ENCODE results near the gene MRPL54.

Gene MRPL54

DNA sequence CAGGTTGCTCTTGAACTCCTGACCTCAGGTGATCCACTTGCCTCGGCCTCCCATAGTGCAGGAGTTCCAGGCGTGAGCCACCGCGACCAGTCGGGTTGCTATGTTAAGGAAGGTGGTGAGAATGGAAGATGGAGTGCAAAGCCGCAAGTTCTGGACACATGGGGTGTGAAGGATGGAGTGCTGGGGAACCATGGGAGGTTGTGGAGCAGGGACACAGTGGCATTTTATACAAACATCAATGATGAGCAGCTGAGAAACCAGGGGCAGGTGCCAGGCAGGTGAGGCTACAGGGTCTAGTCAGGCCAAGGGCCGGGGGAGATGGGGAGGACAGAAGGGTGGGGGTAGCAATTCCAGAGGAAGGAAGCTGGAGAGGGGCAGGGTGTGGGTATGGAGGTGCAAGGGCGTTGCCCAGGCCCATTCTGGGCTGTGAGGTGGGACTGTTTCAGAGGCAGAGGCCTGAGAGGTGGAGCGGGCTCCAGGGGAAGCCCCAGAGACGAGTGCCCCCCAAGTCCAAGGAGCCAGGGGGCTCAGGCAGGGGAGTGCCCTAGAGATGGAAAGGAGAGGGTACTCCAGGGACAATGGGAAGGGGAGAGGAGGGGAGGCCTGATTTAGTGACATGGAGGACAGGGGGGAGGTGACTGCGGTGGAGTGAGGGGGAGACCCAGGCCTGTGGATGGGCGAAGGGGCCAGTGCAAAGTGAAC lies 11.5 kb downstream of the MRPL54 start:
- H3K9me3 ChIP-seq (ENCODE audit: control insufficient read depth, insufficient read depth, low read length): no peaks in the 10 kb centered on the region
- H3K27me3 ChIP-seq (ENCODE audit: control insufficient read depth, insufficient read depth, low read length): no peaks in the 10 kb centered on the region
- H3K36me3 ChIP-seq (ENCODE audit: control insufficient read depth, insufficient read depth, low read length): no peaks in the 10 kb centered on the region
- H3K4me1 ChIP-seq (ENCODE audit: control insufficient read depth, insufficient read depth, low read length): no peaks in the 10 kb centered on the region
- no peak overlapping the region for H3K9ac ChIP-seq (ENCODE audit: low read depth, low read length)
- no peak overlapping the region for H3K4me3 ChIP-seq (ENCODE audit: low read depth, low read length)

- H3K27me3 ChIP-seq (ENCODE audit: control insufficient read depth, insufficient read depth, low read length): no peaks in the 10 kb centered on the region
- no peaks in the 10 kb centered on the region for H3K4me1 ChIP-seq (ENCODE audit: control insufficient read depth, insufficient read depth, low read length)
- H3K36me3 ChIP-seq (ENCODE audit: control insufficient read depth, insufficient read depth, low read length): no peaks in the 10 kb centered on the region
- H3K9ac ChIP-seq (ENCODE audit: low read depth, low read length): no peak overlapping the region
- no peak overlapping the region for H3K4me3 ChIP-seq (ENCODE audit: low read depth, low read length)
- no peaks in the 10 kb centered on the region for H3K9me3 ChIP-seq (ENCODE audit: control insufficient read depth, insufficient read depth, low read length)
Measured at GRCh38 chr19:3774621-3775373, 12.3 kb downstream of the MRPL54 start.

DNA sequence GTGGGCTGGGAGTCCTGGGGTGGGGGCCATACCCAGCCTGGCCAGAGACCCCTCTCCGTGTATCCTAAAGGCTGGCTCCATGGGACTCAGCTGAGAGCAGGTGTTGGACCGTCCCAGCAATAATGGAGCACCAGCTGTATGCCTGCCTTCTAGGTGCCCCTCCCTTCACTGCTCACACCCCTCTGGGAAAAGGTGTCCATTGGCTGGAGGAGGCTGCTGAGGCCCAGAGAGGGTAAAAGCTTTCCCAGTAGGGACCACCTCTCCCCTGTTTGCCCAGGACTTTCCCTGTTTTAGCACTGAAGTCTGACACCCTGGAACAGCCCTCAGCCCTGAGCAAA lies 12.9 kb downstream of the MRPL54 start:
- Histone ChIP-seq H3K9me3 (ENCODE audit: control insufficient read depth, insufficient read depth, low read length) (no peaks in the 10 kb centered on the region), H3K9ac (ENCODE audit: low read depth, low read length) (no peak overlapping the region), H3K36me3 (ENCODE audit: control insufficient read depth, insufficient read depth, low read length) (no peaks in the 10 kb centered on the region), H3K27me3 (ENCODE audit: control insufficient read depth, insufficient read depth, low read length) (no peaks in the 10 kb centered on the region), H3K4me1 (ENCODE audit: control insufficient read depth, insufficient read depth, low read length) (no peaks in the 10 kb centered on the region), H3K4me3 (ENCODE audit: low read depth, low read length) (no peak overlapping the region)

DNA sequence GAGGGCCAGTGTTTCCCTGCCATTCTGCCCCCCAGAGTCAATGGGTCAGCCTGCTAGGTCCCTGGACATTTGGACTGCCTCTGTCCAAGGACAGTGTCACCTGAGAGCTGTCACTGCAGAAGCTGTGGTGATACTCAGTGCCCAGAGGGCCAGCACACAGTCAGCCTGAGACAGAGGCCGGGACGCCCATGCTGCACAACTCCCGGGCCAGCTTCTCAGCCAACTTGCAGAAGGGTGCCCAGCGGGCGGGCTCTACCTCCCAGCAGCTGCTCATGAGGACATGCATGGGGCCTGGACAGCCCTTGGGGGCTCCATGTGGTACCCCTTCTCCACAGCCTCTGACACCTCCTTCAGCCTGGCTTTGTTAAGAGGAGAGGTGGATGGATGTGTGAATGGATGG lies 13.3 kb downstream of the MRPL54 start:
- Histone ChIP-seq H3K9ac (ENCODE audit: low read depth, low read length) (no peak overlapping the region), H3K4me3 (ENCODE audit: low read depth, low read length) (no peak overlapping the region), H3K9me3 (ENCODE audit: control insufficient read depth, insufficient read depth, low read length) (no peaks in the 10 kb centered on the region), H3K27me3 (ENCODE audit: control insufficient read depth, insufficient read depth, low read length) (no peaks in the 10 kb centered on the region), H3K4me1 (ENCODE audit: control insufficient read depth, insufficient read depth, low read length) (no peaks in the 10 kb centered on the region), H3K36me3 (ENCODE audit: control insufficient read depth, insufficient read depth, low read length) (peaks cover 2% of the 10 kb centered on the region)

DNA sequence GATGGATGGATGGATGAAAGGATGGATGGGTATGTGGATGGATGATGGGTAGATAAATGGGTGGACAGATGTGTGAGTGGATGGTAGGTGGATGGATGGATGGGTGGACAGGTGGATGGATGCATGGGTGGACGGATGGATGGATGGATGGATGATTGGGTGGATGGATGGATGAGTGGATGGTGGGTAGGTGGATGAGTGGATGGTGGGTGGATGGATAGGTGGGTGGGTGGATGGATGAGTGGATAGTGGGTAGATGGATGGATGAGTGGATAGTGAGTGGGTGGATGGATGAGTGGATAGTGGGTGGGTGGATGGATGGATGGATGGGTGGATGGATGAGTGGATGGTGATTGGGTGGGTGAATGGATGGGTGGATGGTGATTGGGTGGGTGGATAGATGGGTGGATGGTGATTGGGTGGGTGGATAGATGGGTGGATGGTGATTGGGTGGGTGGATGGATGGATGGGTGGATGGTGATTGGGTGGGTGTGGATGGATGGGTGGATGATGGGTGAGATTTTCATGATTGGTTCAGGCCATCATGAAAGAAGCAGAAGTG lies 14.1 kb downstream of the MRPL54 start:
- Histone ChIP-seq H3K9me3 (ENCODE audit: control insufficient read depth, insufficient read depth, low read length) (peaks cover 3% of the 10 kb centered on the region), H3K36me3 (ENCODE audit: control insufficient read depth, insufficient read depth, low read length) (peaks cover 4% of the 10 kb centered on the region), H3K4me3 (ENCODE audit: low read depth, low read length) (no peak overlapping the region), H3K9ac (ENCODE audit: low read depth, low read length) (no peak overlapping the region), H3K4me1 (ENCODE audit: control insufficient read depth, insufficient read depth, low read length) (no peaks in the 10 kb centered on the region), H3K27me3 (ENCODE audit: control insufficient read depth, insufficient read depth, low read length) (no peaks in the 10 kb centered on the region)

DNA sequence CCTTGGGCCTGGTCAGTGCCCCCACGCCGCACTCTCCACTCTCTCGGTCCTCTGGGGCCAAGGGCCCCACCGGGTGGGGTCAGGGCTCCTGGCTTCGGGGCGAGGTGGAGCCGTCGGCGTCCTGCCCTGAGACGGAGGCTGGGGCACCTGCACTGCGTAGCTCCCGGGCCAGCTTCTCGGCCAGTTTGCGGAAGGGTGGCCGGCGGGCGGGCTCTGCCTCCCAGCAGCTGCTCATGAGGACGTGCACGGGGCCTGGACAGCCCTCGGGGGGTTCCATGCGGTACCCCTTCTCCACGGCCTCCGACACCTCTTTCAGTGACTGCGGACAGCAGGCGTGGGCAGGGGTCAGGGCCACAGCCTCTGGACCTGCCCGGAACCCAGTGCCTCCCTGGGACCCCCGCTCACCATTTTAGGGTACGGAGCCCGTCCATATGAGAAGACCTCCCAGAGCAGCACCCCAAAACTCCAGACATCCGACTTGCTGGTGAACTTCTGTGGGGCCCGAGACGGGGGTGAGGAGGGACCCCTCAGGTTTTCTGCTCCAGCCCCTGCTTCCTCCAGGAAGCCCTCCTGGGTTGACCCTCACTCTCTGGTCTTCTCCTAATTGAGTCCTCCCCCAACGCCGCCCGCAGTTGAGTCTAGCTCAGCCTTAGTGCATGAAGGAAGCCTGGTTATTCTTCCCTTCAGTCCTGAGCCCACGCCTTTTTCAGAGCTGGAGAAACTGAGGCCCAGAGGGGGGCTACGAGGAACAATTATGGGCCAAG lies 15.8 kb downstream of the MRPL54 start:
- peaks cover 12% of the 10 kb centered on the region for H3K9me3 ChIP-seq (ENCODE audit: control insufficient read depth, insufficient read depth, low read length)
- no peaks in the 10 kb centered on the region for H3K27me3 ChIP-seq (ENCODE audit: control insufficient read depth, insufficient read depth, low read length)
- no peak overlapping the region for H3K9ac ChIP-seq (ENCODE audit: low read depth, low read length)
- H3K36me3 ChIP-seq (ENCODE audit: control insufficient read depth, insufficient read depth, low read length): peaks cover 9% of the 10 kb centered on the region
- H3K4me3 ChIP-seq (ENCODE audit: low read depth, low read length): no peak overlapping the region
- no peaks in the 10 kb centered on the region for H3K4me1 ChIP-seq (ENCODE audit: control insufficient read depth, insufficient read depth, low read length)

DNA sequence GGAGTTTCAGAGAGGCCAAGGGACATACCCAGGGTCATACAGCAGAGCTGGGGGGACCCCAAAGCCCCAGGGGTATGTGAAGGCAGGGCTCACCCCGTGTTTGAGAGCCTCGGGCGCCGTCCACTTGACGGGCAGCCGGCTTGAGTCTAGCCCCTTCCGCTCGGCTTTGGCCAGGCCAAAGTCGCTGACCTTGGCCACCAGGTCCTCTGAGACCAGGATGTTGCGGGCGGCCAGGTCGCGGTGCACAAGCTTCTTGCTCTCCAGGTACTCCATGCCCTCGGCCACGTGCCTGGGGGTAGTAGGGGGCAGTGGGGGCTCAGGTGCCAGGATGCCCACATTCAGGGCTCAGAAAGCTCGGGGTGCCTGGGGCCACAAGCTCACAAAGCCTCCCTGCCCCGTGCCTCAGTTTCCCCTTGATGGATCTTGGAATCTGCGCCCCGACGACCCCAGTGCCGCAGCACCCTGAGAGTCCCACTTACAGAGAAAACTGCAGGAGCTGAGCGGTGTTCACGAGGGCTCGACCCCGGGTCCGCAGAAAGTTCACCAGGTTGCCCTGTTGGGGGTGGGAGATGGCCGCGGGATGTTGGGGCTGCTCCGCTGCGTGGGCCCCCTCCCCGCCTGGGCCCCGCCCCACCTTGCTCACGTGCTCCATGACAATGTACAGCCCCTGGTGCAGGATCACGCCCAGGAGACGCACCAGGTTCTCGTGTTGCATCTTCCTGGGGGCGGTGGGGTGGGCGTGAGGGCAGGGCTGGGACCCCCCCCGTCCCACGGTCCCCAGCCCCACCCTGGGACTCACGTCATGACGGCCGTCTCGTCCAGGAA lies 16.6 kb downstream of the MRPL54 start:
- Histone ChIP-seq H3K9me3 (ENCODE audit: control insufficient read depth, insufficient read depth, low read length) (peaks cover 12% of the 10 kb centered on the region), H3K4me3 (ENCODE audit: low read depth, low read length) (no peak overlapping the region), H3K4me1 (ENCODE audit: control insufficient read depth, insufficient read depth, low read length) (no peaks in the 10 kb centered on the region), H3K27me3 (ENCODE audit: control insufficient read depth, insufficient read depth, low read length) (no peaks in the 10 kb centered on the region), H3K36me3 (ENCODE audit: control insufficient read depth, insufficient read depth, low read length) (peaks cover 9% of the 10 kb centered on the region), H3K9ac (ENCODE audit: low read depth, low read length) (no peak overlapping the region)

DNA sequence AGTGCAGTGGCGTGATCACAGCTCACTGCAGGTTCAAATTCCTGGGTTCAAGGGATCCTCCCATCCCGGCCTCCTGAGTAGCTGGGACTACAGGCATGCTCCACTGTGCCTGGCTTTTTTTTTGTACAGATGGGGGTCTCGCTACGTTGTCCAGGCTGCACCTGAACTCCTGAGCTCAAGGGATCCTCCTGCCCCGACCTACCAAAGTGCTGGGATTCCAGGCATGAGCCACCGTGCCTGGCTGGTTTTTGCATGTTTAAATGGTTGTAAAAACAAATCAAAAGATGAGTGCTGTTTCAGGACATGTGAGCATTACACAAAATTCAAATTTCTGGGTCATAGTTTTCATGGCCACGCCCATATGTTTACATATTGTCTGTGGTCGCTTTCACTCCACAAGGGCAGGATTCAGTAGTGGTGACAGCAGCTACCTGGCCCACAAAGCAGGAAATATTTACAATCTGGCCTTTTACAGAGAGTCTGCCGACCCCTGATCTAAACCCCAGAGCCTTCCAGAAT lies 18.4 kb downstream of the MRPL54 start:
- H3K4me3 ChIP-seq (ENCODE audit: low read depth, low read length): no peak overlapping the region
- H3K36me3 ChIP-seq (ENCODE audit: control insufficient read depth, insufficient read depth, low read length): peaks cover 9% of the 10 kb centered on the region
- peaks cover 3% of the 10 kb centered on the region for H3K27me3 ChIP-seq (ENCODE audit: control insufficient read depth, insufficient read depth, low read length)
- no peaks in the 10 kb centered on the region for H3K4me1 ChIP-seq (ENCODE audit: control insufficient read depth, insufficient read depth, low read length)
- peaks cover 12% of the 10 kb centered on the region for H3K9me3 ChIP-seq (ENCODE audit: control insufficient read depth, insufficient read depth, low read length)
- no peak overlapping the region for H3K9ac ChIP-seq (ENCODE audit: low read depth, low read length)

DNA sequence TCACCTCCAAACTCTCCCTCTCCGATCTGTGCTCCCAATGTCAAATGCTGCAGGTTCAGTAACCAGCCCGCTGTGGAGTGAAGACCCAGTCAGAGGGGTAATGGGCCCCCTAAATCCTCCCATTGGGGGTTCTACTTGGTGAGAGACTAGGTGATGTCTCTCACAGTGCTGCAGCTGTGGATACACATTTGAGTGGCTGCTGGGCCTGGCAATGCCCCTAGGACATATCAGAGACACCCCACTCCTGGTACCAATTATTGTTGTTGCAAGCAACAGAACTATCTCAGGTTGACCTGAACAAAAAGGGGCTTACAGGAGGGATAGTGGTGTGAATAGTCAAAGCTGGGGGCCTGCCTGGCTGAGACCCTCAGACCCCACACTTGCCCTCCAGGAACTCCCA lies 19.1 kb downstream of the MRPL54 start:
- H3K36me3 ChIP-seq (ENCODE audit: control insufficient read depth, insufficient read depth, low read length): peaks cover 9% of the 10 kb centered on the region
- H3K4me3 ChIP-seq (ENCODE audit: low read depth, low read length): no peak overlapping the region
- H3K27me3 ChIP-seq (ENCODE audit: control insufficient read depth, insufficient read depth, low read length): peaks cover 5% of the 10 kb centered on the region
- H3K9ac ChIP-seq (ENCODE audit: low read depth, low read length): no peak overlapping the region
- peaks cover 12% of the 10 kb centered on the region for H3K9me3 ChIP-seq (ENCODE audit: control insufficient read depth, insufficient read depth, low read length)
- H3K4me1 ChIP-seq (ENCODE audit: control insufficient read depth, insufficient read depth, low read length): no peaks in the 10 kb centered on the region

GRCh38 chr19:3782330-3782729 lies 19.8 kb downstream of the MRPL54 start:
- Histone ChIP-seq H3K36me3 (ENCODE audit: control insufficient read depth, insufficient read depth, low read length) (peaks cover 9% of the 10 kb centered on the region), H3K9me3 (ENCODE audit: control insufficient read depth, insufficient read depth, low read length) (peaks cover 12% of the 10 kb centered on the region), H3K4me1 (ENCODE audit: control insufficient read depth, insufficient read depth, low read length) (no peaks in the 10 kb centered on the region), H3K9ac (ENCODE audit: low read depth, low read length) (no peak overlapping the region), H3K4me3 (ENCODE audit: low read depth, low read length) (no peak overlapping the region), H3K27me3 (ENCODE audit: control insufficient read depth, insufficient read depth, low read length) (peaks cover 6% of the 10 kb centered on the region)

- Histone ChIP-seq H3K9me3 (ENCODE audit: control insufficient read depth, insufficient read depth, low read length) (peaks cover 12% of the 10 kb centered on the region), H3K36me3 (ENCODE audit: control insufficient read depth, insufficient read depth, low read length) (peaks cover 9% of the 10 kb centered on the region), H3K27me3 (ENCODE audit: control insufficient read depth, insufficient read depth, low read length) (peaks cover 6% of the 10 kb centered on the region), H3K9ac (ENCODE audit: low read depth, low read length) (no peak overlapping the region), H3K4me1 (ENCODE audit: control insufficient read depth, insufficient read depth, low read length) (no peaks in the 10 kb centered on the region), H3K4me3 (ENCODE audit: low read depth, low read length) (no peak overlapping the region)
Measured at GRCh38 chr19:3782903-3783302, 20.4 kb downstream of the MRPL54 start.

All from iPS-15b (cell line).